Astrocyte (in vitro differentiated cells and primary cell): ENCODE measurements around the gene FHL3. TPM values are rescaled to one million over a fixed set of nuclear protein-coding genes. Genes with fewer than 3 reads are reported as not detected.

Source experiments
- DNase-seq: peaks from one replicate; pipeline ENCODE4 v3.0.0-alpha.2; 2010; ENCODE audit warnings: low read depth
- FAIRE-seq: peaks from 2 replicates; lab custom pipeline; 2011; peaks lifted over from hg19 to GRCh38; lab: Jason Lieb, UNC
- H2AFZ ChIP-seq: 2 replicates; pipeline ENCODE4 v1.6.0; 2012; ENCODE audit warnings: low read depth, low read length, inconsistent platforms
- H3K27ac ChIP-seq: 2 replicates; pipeline ENCODE4 v1.5.1; 2011; ENCODE audit warnings: low read depth, low read length, inconsistent platforms
- H3K27me3 ChIP-seq: 2 replicates; pipeline ENCODE4 v1.6.0; 2011; ENCODE audit warnings: low read length, inconsistent platforms; ENCODE audit not compliant: insufficient read depth
- H3K36me3 ChIP-seq: 2 replicates; pipeline ENCODE4 v1.5.1; 2011; ENCODE audit warnings: low read length, inconsistent platforms; ENCODE audit not compliant: insufficient read depth
- H3K4me1 ChIP-seq: 2 replicates; pipeline ENCODE4 v1.5.1; 2011; ENCODE audit warnings: low read length, inconsistent platforms; ENCODE audit not compliant: insufficient read depth
- H3K4me2 ChIP-seq: 2 replicates; pipeline ENCODE4 v1.6.0; 2012; ENCODE audit warnings: low read length, inconsistent platforms
- H3K4me3 ChIP-seq: 2 replicates; pipeline ENCODE4 v1.5.1; 2011; ENCODE audit warnings: low read depth, mild to moderate bottlenecking, low read length, inconsistent platforms; ENCODE audit not compliant: insufficient read depth
- H3K79me2 ChIP-seq: 2 replicates; pipeline ENCODE4 v1.6.0; 2012; ENCODE audit warnings: mild to moderate bottlenecking, low read length, inconsistent platforms; ENCODE audit not compliant: insufficient read depth
- H3K9ac ChIP-seq: 2 replicates; pipeline ENCODE4 v1.6.0; 2012; ENCODE audit warnings: mild to moderate bottlenecking, low read length, inconsistent platforms
- H3K9me3 ChIP-seq: 2 replicates; pipeline ENCODE4 v1.5.1; 2012; ENCODE audit warnings: low read depth, mild to moderate bottlenecking, low read length, inconsistent platforms; ENCODE audit not compliant: insufficient read depth
- H4K20me1 ChIP-seq: 2 replicates; pipeline ENCODE4 v1.6.0; 2012; ENCODE audit warnings: low read length, inconsistent platforms; ENCODE audit not compliant: insufficient read depth
- H3K27ac Mint-ChIP-seq: one replicate; pipeline ENCODE4 v1.8.0; 2021; ENCODE audit warnings: mild to moderate bottlenecking, mixed read lengths; ENCODE audit not compliant: unreplicated experiment
- H3K27me3 Mint-ChIP-seq: one replicate; pipeline ENCODE4 v1.8.0; 2021; ENCODE audit warnings: low read depth, mixed read lengths; ENCODE audit not compliant: unreplicated experiment
- H3K36me3 Mint-ChIP-seq: one replicate; pipeline ENCODE4 v1.8.0; 2021; ENCODE audit warnings: low read depth, mixed read lengths; ENCODE audit not compliant: unreplicated experiment
- H3K4me1 Mint-ChIP-seq: one replicate; pipeline ENCODE4 v1.8.0; 2021; ENCODE audit warnings: low read depth, mixed read lengths; ENCODE audit not compliant: unreplicated experiment
- H3K4me3 Mint-ChIP-seq: one replicate; pipeline ENCODE4 v1.8.0; 2021; ENCODE audit warnings: mild to moderate bottlenecking, moderate library complexity, mixed read lengths; ENCODE audit not compliant: unreplicated experiment
- H3K9me3 Mint-ChIP-seq: one replicate; pipeline ENCODE4 v1.8.0; 2021; ENCODE audit warnings: mild to moderate bottlenecking, mixed read lengths; ENCODE audit not compliant: unreplicated experiment
- CTCF ChIP-seq: IDR thresholded peaks from 2 replicates; pipeline ENCODE4 v1.5.1; 2011; ENCODE audit warnings: low read depth, mild to moderate bottlenecking, inconsistent platforms, low read length, moderate library complexity; ENCODE audit not compliant: insufficient read depth
- EZH2 ChIP-seq: IDR thresholded peaks from 2 replicates; pipeline ENCODE4 v1.6.1; 2012; ENCODE audit warnings: mild to moderate bottlenecking, low read length, inconsistent platforms; ENCODE audit not compliant: insufficient read depth
- total RNA-seq: library from RNA; stranded (reverse); gene quantifications from 2 replicates; pipeline ENCODE4 v1.2.1, GENCODE V29; 2021

Gene FHL3
- total RNA-seq, 1 donor from 2014 or later, result 107 TPM

GRCh38 chr1:37995751-37996345 lies 9.5 kb downstream of the FHL3 start:
- peak; percentile 72 for DNase-seq
- peaks cover 21% of the 10 kb centered on the region for H3K36me3 ChIP-seq
- no peaks in the 10 kb centered on the region for H3K9me3 ChIP-seq
- peaks cover 15% of the 10 kb centered on the region for H3K36me3 Mint-ChIP-seq
- H2AFZ ChIP-seq, result peak overlapping the region; percentile 55
- peak overlapping the region; percentile 12 for H3K27ac Mint-ChIP-seq
- no peaks in the 10 kb centered on the region for H3K9me3 Mint-ChIP-seq
- peaks cover 50% of the 10 kb centered on the region for H3K4me1 ChIP-seq
- no peaks in the 10 kb centered on the region for H4K20me1 ChIP-seq
- H3K27me3 ChIP-seq, result no peaks in the 10 kb centered on the region
- peak overlapping the region; percentile 50 for H3K4me3 Mint-ChIP-seq
- peak overlapping the region; percentile 45 for H3K4me3 ChIP-seq
- peak overlapping the region; percentile 75 for H3K27ac ChIP-seq
- no peak for FAIRE-seq
- peaks cover 42% of the 10 kb centered on the region for H3K79me2 ChIP-seq
- H3K4me1 Mint-ChIP-seq, result peaks cover 46% of the 10 kb centered on the region
- no peaks in the 10 kb centered on the region for H3K27me3 Mint-ChIP-seq
- H3K4me2 ChIP-seq, result peak overlapping the region; percentile 82
- TF ChIP-seq EZH2 (no peak), CTCF (no peak)
- H3K9ac ChIP-seq, result peak overlapping the region; percentile 65

- FAIRE-seq, result no peak
Measured at GRCh38 chr1:37994886-37995566, 10.3 kb downstream of the FHL3 start.

More at GRCh38 chr1:37994886-37995566, 10.3 kb downstream of the FHL3 start:
- Mint-ChIP-seq H3K4me1 (peaks cover 41% of the 10 kb centered on the region), H3K36me3 (peaks cover 16% of the 10 kb centered on the region), H3K4me3 (peak overlapping the region; percentile 47), H3K27me3 (no peaks in the 10 kb centered on the region), H3K27ac (peak overlapping the region; percentile 12), H3K9me3 (no peaks in the 10 kb centered on the region)
- Histone ChIP-seq H3K4me2 (no peak overlapping the region), H3K4me3 (no peak overlapping the region), H2AFZ (no peak overlapping the region), H3K36me3 (peaks cover 21% of the 10 kb centered on the region), H3K27me3 (no peaks in the 10 kb centered on the region), H3K79me2 (peaks cover 34% of the 10 kb centered on the region), H4K20me1 (no peaks in the 10 kb centered on the region), H3K9ac (no peak overlapping the region), H3K9me3 (no peaks in the 10 kb centered on the region), H3K27ac (no peak overlapping the region), H3K4me1 (peaks cover 41% of the 10 kb centered on the region)
- no peak for DNase-seq
- TF ChIP-seq CTCF (no peak), EZH2 (no peak)
